Measurements from ENCODE around the gene CSAG2. TPM values are rescaled to one million over a fixed set of nuclear protein-coding genes. Genes with fewer than 3 reads are reported as not detected.
"Not testable (repeated sequence)": the region's sequence is repeated elsewhere in the genome, so short reads cannot be mapped to it uniquely, and the experiment has no call there.

The CSAG2 gene
- total RNA-seq, 2 experiments from 2014 or later = 1.3 TPM

GRCh38 chrX:152706500-152706899, 2.6 kb downstream of the CSAG2 start:
- H3K27ac Mint-ChIP-seq, CTCF ChIA-PET, H3K9me3 Mint-ChIP-seq: not testable (repeated sequence)

GRCh38 chrX:152700390-152700789, 8.7 kb downstream of the CSAG2 start:
- CTCF ChIA-PET; H3K27me3 Mint-ChIP-seq; H3K36me3 Mint-ChIP-seq (ENCODE audit: low read depth); H3K9me3 Mint-ChIP-seq; POLR2A ChIA-PET; H3K4me1 Mint-ChIP-seq; DNase-seq; H3K4me3 Mint-ChIP-seq; H3K27ac Mint-ChIP-seq: not testable (repeated sequence)

More at GRCh38 chrX:152706500-152706899, 2.6 kb downstream of the CSAG2 start:
- H3K36me3 Mint-ChIP-seq (ENCODE audit: low read depth); H3K27me3 Mint-ChIP-seq; H3K4me3 Mint-ChIP-seq; POLR2A ChIA-PET; DNase-seq; H3K4me1 Mint-ChIP-seq: not testable (repeated sequence)

GRCh38 chrX:152697952-152698931, 10.8 kb downstream of the CSAG2 start, which contains the start of gene MAGEA3:
Gene MAGEA3 (plus strand): TSS chrX:152698794. CDS start chrX:152700833, 2,039 bp downstream.
- H3K27me3 Mint-ChIP-seq; H3K36me3 Mint-ChIP-seq (ENCODE audit: low read depth); H3K4me3 Mint-ChIP-seq; DNase-seq; H3K9me3 Mint-ChIP-seq; H3K4me1 Mint-ChIP-seq; H3K27ac Mint-ChIP-seq; POLR2A ChIA-PET; CTCF ChIA-PET: not testable (repeated sequence)

- H3K27ac Mint-ChIP-seq; H3K36me3 Mint-ChIP-seq (ENCODE audit: low read depth); H3K4me3 Mint-ChIP-seq; CTCF ChIA-PET; H3K27me3 Mint-ChIP-seq; POLR2A ChIA-PET; H3K9me3 Mint-ChIP-seq; DNase-seq; H3K4me1 Mint-ChIP-seq: not testable (repeated sequence)
Observed at GRCh38 chrX:152681012-152681411, 28.1 kb downstream of the CSAG2 start.

- H3K27me3 Mint-ChIP-seq; H3K4me3 Mint-ChIP-seq; H3K27ac Mint-ChIP-seq; DNase-seq; H3K36me3 Mint-ChIP-seq (ENCODE audit: low read depth); POLR2A ChIA-PET; H3K9me3 Mint-ChIP-seq; CTCF ChIA-PET; H3K4me1 Mint-ChIP-seq: not testable (repeated sequence)
Observed at GRCh38 chrX:152674652-152675051, 34.4 kb downstream of the CSAG2 start.

GRCh38 chrX:152674135-152674534, 34.9 kb downstream of the CSAG2 start:
- Mint-ChIP-seq H3K27me3 (peaks cover 1% of the 10 kb centered on the region), H3K4me1 (no peaks in the 10 kb centered on the region), H3K4me3 (no peak overlapping the region), H3K36me3 (ENCODE audit: low read depth) (no peaks in the 10 kb centered on the region), H3K9me3 (no peaks in the 10 kb centered on the region), H3K27ac (no peak overlapping the region)
- ChIA-PET CTCF (no interaction called here), POLR2A (no interaction called here)
- DNase-seq = no peak

GRCh38 chrX:152663086-152663485, 46.0 kb downstream of the CSAG2 start:
- Mint-ChIP-seq H3K36me3 (ENCODE audit: low read depth) (no peaks in the 10 kb centered on the region), H3K27me3 (peaks cover 1% of the 10 kb centered on the region), H3K27ac (no peak overlapping the region), H3K4me1 (no peaks in the 10 kb centered on the region), H3K9me3 (no peaks in the 10 kb centered on the region), H3K4me3 (no peak overlapping the region)
- ChIA-PET CTCF (no interaction called here), POLR2A (no interaction called here)
- DNase-seq = no peak

- no peak for DNase-seq
- H3K4me1 Mint-ChIP-seq = no peaks in the 10 kb centered on the region
- H3K9me3 Mint-ChIP-seq = no peaks in the 10 kb centered on the region
- no peak overlapping the region for H3K4me3 Mint-ChIP-seq
- no peak overlapping the region for H3K27ac Mint-ChIP-seq
- no peaks in the 10 kb centered on the region for H3K36me3 Mint-ChIP-seq (ENCODE audit: low read depth)
- ChIA-PET CTCF (no interaction called here), POLR2A (no interaction called here)
- H3K27me3 Mint-ChIP-seq = no peaks in the 10 kb centered on the region
Observed at GRCh38 chrX:152658302-152658701, 50.8 kb downstream of the CSAG2 start.

Other genes starting within 250 kb of the CSAG2 start
- gene GABRQ, start 71.4 kb downstream of the CSAG2 start, total RNA-seq = not detected
- gene MAGEA3, start 10.5 kb downstream of the CSAG2 start, total RNA-seq = not detected
- gene MAGEA2B, start 5.4 kb upstream of the CSAG2 start, total RNA-seq = not detected
- not detected for gene CSAG1, start 24.4 kb upstream of the CSAG2 start, total RNA-seq
- gene MAGEA12, start 24.5 kb upstream of the CSAG2 start, total RNA-seq = not detected
- gene MAGEA2, start 44.6 kb upstream of the CSAG2 start, total RNA-seq = not detected
- under 1 TPM in 1 of 2 experiments, not detected in 1; 0.63 TPM for gene CSAG3, start 49.9 kb upstream of the CSAG2 start, total RNA-seq
- gene MAGEA6, start 60.4 kb upstream of the CSAG2 start, total RNA-seq = not detected
- 1 to 10 TPM; 7.7 TPM for gene CETN2, start 121.5 kb upstream of the CSAG2 start, total RNA-seq
- gene NSDHL, start 121.8 kb upstream of the CSAG2 start, total RNA-seq = 10 to 100 TPM; 17.0 to 18.6 TPM
- under 1 TPM; 0.75 to 0.88 TPM for gene ZNF185, start 188.8 kb upstream of the CSAG2 start, total RNA-seq